HG03354 (cell line): ENCODE measurements around the gene FARS2.

Experiments used
- ATAC-seq: cut with Tn5 transposase; IDR thresholded peaks from one replicate; pipeline ENCODE4 v1.9.1; 2021; ENCODE audit warnings: mild to moderate bottlenecking; ENCODE audit not compliant: unreplicated experiment, poor library complexity, severe bottlenecking

Gene FARS2

GRCh38 chr6:5282191-5282623 is 20.9 kb downstream of the FARS2 start:
- no peak for ATAC-seq

- ATAC-seq = no peak
Observed at GRCh38 chr6:5285081-5285480, 23.8 kb downstream of the FARS2 start.

- no peak for ATAC-seq
Observed at GRCh38 chr6:5285526-5285925, 24.2 kb downstream of the FARS2 start.

DNA sequence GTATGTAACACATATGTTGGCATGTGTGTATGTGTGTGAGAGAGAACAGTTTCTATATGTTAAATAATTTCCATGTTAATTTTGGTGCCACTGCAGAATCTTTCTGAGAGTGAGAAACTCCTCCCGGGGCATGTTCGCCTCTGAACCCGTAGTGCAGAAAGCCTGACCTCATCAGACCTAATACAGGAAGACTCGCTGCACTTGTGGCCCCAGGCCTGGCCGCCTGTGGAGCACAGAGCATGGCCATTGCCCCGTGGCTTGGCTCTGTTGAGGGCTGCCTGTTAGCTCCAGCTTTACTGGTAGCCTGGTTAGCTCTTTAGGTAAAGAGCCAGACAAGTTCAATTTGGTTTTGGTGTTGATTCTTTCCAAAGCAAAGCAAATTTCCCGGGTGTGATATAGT is 25.5 kb downstream of the FARS2 start:
- ATAC-seq = no peak

- no peak for ATAC-seq
Observed at GRCh38 chr6:5287205-5287965, 26.1 kb downstream of the FARS2 start.

DNA sequence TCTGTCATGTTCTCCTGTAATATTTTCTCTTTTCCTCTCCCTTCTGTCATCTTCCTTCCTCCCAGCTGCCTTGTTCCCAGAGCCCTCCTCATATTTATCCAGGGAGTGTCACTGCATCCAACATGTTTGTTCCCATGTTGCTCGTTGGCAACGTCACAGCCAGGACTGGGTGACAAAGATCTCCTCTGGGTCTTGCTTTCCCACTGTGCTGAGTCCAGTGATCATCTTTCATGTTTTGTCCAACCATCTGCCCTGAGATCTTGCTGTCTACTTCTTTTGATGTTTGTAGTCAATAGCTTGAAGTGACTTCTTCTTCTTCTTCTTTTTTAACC is 26.6 kb downstream of the FARS2 start:
- no peak for ATAC-seq

GRCh38 chr6:5290097-5290496 is 28.8 kb downstream of the FARS2 start:
- ATAC-seq = no peak

GRCh38 chr6:5290500-5290899 is 29.2 kb downstream of the FARS2 start:
- ATAC-seq = no peak

- no peak for ATAC-seq
Observed at GRCh38 chr6:5292154-5292553, 30.8 kb downstream of the FARS2 start.

DNA sequence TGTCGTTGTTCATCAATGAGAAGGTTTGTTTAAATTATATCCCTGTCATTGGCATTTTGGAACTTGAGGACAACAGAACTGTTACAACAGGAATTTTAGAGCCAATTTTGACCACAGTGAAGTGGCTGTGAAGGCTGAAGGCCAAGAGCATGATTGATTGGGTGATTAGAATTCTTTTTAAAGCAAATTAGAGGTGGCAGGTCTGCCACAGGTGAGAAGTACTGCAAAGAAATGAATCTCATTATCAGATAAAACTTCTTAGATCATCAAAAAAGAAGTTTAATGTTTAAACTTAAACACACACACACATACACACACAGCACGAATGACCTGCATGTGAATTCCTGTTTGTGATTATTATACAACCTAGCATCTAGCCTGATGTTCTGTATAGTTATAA is 32.4 kb downstream of the FARS2 start:
- ATAC-seq = no peak

DNA sequence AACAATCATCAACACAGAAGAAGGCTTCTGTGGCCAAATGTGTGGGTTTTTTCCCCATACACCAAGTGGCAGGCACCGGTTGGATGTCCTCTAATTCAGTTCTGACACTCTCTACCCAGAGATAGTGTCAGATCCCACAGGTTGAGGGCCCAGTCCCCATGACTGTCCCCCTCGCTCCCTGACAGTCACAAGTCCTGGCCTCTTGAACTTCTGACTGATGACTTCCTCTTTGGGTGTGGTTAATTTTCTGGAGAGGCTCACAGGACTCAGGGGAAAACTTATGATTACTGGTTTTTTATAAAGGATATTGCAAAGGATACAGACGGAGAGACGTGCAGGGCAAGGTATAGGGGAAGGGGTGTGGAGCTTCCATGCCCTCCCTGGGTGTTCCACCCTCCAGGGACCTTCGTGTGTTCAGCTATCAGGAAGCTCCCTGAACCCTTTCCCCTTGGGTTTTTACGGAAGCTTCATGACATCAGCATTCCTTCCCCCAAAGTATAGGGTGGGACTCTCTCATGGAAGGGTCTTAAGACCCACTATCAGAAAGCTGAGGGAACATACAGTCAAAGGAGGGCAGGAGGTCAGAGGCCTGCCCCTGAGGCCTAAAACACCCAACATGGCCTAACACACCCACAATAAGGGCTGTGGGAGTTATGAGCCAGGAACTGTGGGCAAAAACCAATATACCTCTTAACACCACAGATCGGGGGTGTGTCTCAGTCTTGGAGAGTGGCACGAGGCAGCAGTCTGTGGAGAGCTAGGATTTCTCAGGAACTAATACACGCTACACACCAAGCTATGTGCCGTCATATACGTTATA is 33.3 kb downstream of the FARS2 start:
- no peak for ATAC-seq

GRCh38 chr6:5295623-5296022 is 34.3 kb downstream of the FARS2 start:
- ATAC-seq = no peak

GRCh38 chr6:5300206-5300764 is 39.0 kb downstream of the FARS2 start:
- ATAC-seq = no peak

DNA sequence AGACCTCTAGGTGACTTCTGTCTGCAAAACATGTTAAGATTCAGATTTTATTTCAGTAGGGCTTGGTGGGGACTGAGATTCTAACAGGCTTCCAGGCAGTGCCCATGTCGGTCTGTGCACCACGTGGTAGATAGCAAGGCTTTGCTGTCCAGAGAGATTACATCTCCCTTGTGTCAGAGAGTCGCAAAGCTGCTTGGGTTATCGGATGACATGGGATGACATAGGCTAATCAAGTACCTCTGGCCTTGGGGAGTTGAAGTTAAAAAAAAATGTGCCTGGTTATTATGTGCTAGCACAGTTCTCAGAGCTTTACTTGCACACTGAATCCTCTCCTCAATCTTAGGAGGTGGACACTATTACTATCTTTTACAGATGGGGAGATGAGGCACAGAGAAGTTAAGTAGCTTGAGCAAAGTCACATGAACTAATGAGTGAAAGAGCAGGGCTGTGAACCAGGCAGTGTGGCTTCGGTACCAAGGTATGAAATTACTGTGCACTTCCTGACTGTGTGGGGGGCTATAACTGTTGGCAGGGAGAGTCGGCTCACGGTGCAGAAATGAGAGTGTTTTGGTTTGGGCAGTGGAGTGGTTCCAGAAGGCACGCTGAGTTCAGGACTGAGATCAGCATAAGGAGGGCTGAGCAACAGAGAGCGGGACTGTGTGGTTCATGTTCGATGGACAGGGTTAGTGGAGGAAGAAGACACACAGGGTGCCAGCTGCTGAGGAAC is 41.1 kb downstream of the FARS2 start:
- peak; percentile 93 for ATAC-seq

- peak; percentile 70 for ATAC-seq
Observed at GRCh38 chr6:5302995-5303622, 41.8 kb downstream of the FARS2 start.

- ATAC-seq = no peak
Observed at GRCh38 chr6:5303682-5304081, 42.4 kb downstream of the FARS2 start.

DNA sequence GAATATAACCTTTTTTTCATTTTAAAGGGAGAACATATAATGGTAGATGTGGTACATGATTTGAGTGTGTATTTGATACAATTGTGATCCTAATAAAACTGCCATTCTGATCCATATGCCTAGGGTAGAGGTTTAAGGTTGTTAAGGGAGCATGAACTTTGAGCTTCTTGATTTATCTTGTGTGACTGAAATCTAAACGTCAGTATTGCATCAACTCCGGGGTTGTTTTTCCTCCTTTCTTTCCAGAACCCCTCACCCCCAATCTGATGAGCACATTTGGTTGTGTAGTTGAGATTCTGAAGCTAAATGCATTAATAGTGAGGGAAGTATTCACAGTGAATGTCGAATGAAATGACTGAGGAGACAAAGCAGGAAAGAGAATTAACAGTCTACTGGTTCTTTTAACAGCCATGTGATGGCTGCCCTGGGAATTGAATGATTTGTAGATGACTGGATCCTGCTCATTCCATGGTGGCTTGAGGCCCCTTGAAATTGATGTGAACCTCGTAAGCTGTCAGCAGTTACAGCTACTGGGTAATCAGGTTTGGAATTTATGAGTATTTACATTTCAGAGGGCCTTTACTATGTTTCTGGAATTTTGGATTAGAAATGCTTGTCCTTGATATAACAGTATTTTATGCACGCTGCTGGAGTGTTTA is 44.8 kb downstream of the FARS2 start:
- no peak for ATAC-seq

DNA sequence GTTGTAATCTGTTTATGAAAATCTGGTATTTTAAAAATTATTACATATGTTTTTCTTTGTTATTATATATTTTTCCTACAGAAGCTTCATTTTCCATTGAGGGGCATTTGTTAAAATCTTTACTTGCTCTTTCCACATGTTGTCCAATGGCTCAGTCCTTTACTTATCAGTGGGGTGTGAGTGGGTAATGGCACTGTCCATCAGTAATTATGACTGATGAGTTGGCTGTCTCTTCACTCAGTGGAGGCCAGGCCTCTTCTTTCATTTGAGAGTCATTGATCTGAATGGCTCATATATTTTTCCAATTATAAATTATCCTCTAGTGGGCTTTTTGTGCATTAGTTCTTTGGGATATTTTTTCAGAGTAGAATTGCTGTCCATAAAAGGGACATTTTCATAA is 45.7 kb downstream of the FARS2 start:
- ATAC-seq = no peak

GRCh38 chr6:5308066-5308465 is 46.8 kb downstream of the FARS2 start:
- no peak for ATAC-seq
